NT2/D1 (cell line): ENCODE data around the gene SLC16A12.

Experiments
- SUZ12 ChIP-seq: IDR thresholded peaks from 2 replicates; pipeline ENCODE4 v1.6.1; 2011; ENCODE audit not compliant: insufficient read length, insufficient read depth; ENCODE audit errors: extremely low read depth
- YY1 ChIP-seq: IDR thresholded peaks from 2 replicates; pipeline ENCODE4 v1.6.1; 2011; ENCODE audit not compliant: insufficient read length, insufficient read depth
- ZNF274 ChIP-seq: IDR thresholded peaks from 2 replicates; pipeline ENCODE4 v1.6.1; 2011; ENCODE audit warnings: mild to moderate bottlenecking, low read depth, low read length

GRCh38 chr10:89442289-89442688 is 93.1 kb downstream of the SLC16A12 start:
- TF ChIP-seq YY1 (no peak), SUZ12 (no peak), ZNF274 (no peak)
